Esophagus squamous epithelium (tissue), 4 donors: ENCODE measurements around the gene PSMD11.

Source experiments
- POLR2A ChIP-seq, 4 donors: fragments of 450-650 bp; IDR thresholded peaks; one replicate each; pipeline ENCODE4 v1.6.1; 2017; ENCODE audit warnings: antibody characterized with exemption in 4 of 4, mild to moderate bottlenecking in 4 of 4, moderate library complexity in 3 of 4
- TF ChIP-seq, protein P1 (sequence below), 6 experiments: fragments of 450-650 bp in 4 of 6; fragments of 200-600 bp in 2 of 6; sonication (generic) in 2 of 6; IDR thresholded peaks; one replicate each; pipeline ENCODE4 v1.5.1; 2016 to 2019; ENCODE audit warnings: antibody characterized with exemption in 6 of 6, mild to moderate bottlenecking in 4 of 6, moderate library complexity in 4 of 6

- TF ChIP-seq, protein P1, sequence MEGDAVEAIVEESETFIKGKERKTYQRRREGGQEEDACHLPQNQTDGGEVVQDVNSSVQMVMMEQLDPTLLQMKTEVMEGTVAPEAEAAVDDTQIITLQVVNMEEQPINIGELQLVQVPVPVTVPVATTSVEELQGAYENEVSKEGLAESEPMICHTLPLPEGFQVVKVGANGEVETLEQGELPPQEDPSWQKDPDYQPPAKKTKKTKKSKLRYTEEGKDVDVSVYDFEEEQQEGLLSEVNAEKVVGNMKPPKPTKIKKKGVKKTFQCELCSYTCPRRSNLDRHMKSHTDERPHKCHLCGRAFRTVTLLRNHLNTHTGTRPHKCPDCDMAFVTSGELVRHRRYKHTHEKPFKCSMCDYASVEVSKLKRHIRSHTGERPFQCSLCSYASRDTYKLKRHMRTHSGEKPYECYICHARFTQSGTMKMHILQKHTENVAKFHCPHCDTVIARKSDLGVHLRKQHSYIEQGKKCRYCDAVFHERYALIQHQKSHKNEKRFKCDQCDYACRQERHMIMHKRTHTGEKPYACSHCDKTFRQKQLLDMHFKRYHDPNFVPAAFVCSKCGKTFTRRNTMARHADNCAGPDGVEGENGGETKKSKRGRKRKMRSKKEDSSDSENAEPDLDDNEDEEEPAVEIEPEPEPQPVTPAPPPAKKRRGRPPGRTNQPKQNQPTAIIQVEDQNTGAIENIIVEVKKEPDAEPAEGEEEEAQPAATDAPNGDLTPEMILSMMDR (IDR thresholded peaks at IDR 0.05), result no peak
- TF ChIP-seq POLR2A (IDR thresholded peaks at IDR 0.05), result no peak
These were observed 7.6 kb downstream of the PSMD11 start for GRCh38 chr17:32451879-32452278.
